Progenitor cell of endocrine pancreas (in vitro differentiated cells): ENCODE data around the gene FANCC. TPM values are rescaled to one million over a fixed set of nuclear protein-coding genes. Genes with fewer than 3 reads are reported as not detected.

Experiments used
- DNase-seq: peaks from one replicate; pipeline ENCODE4 v3.0.0; 2021; ENCODE audit warnings: low spot score; ENCODE audit not compliant: unreplicated experiment
- H3K27ac Mint-ChIP-seq: 2 replicates; pipeline ENCODE4 v1.8.0; 2021; ENCODE audit warnings: mild to moderate bottlenecking, moderate library complexity, mixed read lengths
- H3K27me3 Mint-ChIP-seq: 2 replicates; pipeline ENCODE4 v1.8.0; 2021; ENCODE audit warnings: mixed read lengths
- H3K36me3 Mint-ChIP-seq: 2 replicates; pipeline ENCODE4 v1.8.0; 2022; ENCODE audit warnings: mixed read lengths; ENCODE audit not compliant: insufficient read depth
- H3K4me1 Mint-ChIP-seq: 2 replicates; pipeline ENCODE4 v1.8.0; 2021; ENCODE audit warnings: low read depth, mixed read lengths
- H3K4me3 Mint-ChIP-seq: 2 replicates; pipeline ENCODE4 v1.8.0; 2021; ENCODE audit warnings: low read depth, mild to moderate bottlenecking, moderate library complexity, mixed read lengths
- H3K9me3 Mint-ChIP-seq: 2 replicates; pipeline ENCODE4 v1.8.0; 2021; ENCODE audit warnings: low read depth, mixed read lengths
- total RNA-seq: library from RNA; stranded (reverse); gene quantifications from 2 replicates; pipeline ENCODE4 v1.2.1, GENCODE V29; 2021
- TF ChIP-seq, protein P1 (sequence below): fragments of 200-600 bp; sonication (generic); IDR thresholded peaks from one replicate; pipeline ENCODE4 v1.5.0; 2021; ENCODE audit warnings: antibody characterized with exemption, mild to moderate bottlenecking; ENCODE audit not compliant: unreplicated experiment

Gene FANCC
- total RNA-seq, 1 donor from 2014 or later = 28.9 TPM

DNA sequence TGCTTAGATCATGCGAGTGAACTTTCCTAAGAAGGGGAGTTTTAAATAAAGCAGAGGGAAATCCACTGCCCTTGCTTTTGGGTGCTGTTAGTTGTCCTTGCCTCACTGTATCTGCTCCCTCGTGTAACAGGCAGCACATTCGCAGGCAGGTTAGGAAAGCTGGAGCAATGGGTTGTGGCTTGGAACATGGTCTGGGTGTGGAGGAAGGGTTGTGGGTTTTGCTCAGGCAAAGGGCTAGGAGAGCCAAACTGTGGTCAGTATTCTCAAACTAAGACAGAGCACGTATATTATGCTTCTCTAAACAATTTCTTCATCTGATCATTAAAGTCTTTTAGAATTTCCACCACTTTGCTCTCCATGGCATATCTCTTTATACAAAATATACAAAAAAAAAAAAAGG is 135.7 kb downstream of the FANCC start:
- Mint-ChIP-seq H3K27me3 (no peaks in the 10 kb centered on the region), H3K4me3 (no peak overlapping the region), H3K9me3 (no peaks in the 10 kb centered on the region), H3K36me3 (peaks cover 6% of the 10 kb centered on the region), H3K27ac (no peak overlapping the region), H3K4me1 (peaks cover 4% of the 10 kb centered on the region)
- TF ChIP-seq, protein P1, sequence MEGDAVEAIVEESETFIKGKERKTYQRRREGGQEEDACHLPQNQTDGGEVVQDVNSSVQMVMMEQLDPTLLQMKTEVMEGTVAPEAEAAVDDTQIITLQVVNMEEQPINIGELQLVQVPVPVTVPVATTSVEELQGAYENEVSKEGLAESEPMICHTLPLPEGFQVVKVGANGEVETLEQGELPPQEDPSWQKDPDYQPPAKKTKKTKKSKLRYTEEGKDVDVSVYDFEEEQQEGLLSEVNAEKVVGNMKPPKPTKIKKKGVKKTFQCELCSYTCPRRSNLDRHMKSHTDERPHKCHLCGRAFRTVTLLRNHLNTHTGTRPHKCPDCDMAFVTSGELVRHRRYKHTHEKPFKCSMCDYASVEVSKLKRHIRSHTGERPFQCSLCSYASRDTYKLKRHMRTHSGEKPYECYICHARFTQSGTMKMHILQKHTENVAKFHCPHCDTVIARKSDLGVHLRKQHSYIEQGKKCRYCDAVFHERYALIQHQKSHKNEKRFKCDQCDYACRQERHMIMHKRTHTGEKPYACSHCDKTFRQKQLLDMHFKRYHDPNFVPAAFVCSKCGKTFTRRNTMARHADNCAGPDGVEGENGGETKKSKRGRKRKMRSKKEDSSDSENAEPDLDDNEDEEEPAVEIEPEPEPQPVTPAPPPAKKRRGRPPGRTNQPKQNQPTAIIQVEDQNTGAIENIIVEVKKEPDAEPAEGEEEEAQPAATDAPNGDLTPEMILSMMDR = no peak
- no peak for DNase-seq

DNA sequence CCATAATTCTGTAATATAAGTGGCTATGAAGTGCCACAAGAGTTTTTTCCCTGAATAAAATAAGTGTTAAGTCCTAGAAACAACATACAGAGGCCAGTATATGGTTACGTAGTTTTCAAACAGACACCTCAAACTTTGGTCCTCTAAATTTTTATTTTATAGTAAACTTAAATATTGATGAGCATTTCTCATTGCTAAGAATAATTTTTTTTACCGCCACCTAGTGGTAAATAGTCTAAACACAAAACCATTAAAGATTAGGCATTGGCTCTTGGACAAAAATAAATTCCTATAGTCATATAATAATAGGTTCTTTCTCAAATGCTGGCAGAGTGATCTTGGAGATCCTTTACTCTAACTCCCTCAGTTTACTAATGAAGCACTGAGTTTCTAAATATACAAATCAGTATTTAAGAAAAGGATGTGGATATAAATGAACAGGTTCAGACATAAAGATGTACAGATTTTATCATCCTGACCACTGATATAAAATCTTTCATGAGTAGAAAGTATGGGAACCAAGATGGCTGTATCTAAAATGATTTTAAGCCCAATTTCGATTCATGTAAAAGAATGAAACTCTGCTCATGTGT is 136.2 kb downstream of the FANCC start:
- no peak for DNase-seq
- Mint-ChIP-seq H3K27ac (no peak overlapping the region), H3K36me3 (peaks cover 6% of the 10 kb centered on the region), H3K27me3 (no peaks in the 10 kb centered on the region), H3K9me3 (no peaks in the 10 kb centered on the region), H3K4me1 (peaks cover 4% of the 10 kb centered on the region), H3K4me3 (no peak overlapping the region)
- TF ChIP-seq, protein P1 = peak; percentile 62

GRCh38 chr9:95177617-95178016 is 139.9 kb downstream of the FANCC start:
- no peak for DNase-seq
- Mint-ChIP-seq H3K9me3 (no peaks in the 10 kb centered on the region), H3K4me1 (no peaks in the 10 kb centered on the region), H3K36me3 (peaks cover under 1% of the 10 kb centered on the region), H3K4me3 (no peak overlapping the region), H3K27ac (no peak overlapping the region), H3K27me3 (no peaks in the 10 kb centered on the region)
- TF ChIP-seq, protein P1 = no peak

DNA sequence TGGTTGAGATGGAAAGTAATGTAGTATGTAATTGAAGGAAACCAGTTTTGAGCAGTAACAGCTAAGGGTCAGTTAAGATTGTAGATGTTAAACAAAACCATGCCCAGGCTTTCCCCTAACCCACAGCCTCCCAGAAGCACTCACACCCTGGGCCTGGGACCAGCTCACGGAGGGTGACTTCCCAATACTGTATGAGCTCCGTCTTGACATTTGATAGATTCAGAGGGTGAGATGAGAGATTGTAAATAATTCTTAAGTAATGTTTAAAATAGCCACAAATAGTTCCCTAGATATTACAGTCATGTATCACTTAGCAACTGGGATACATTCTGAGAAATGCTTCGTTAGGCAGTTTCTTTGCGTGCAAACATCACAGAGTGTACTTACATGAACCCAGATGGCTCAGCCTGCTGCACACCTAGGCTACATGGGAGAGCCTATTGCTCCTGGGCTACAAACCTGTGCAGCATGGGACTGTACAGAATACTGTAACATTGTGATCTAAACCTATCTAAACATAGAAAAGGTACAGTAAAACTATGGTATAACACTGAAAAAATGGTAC is 140.7 kb downstream of the FANCC start:
- DNase-seq = no peak
- H3K4me3 Mint-ChIP-seq = no peak overlapping the region
- H3K4me1 Mint-ChIP-seq = no peaks in the 10 kb centered on the region
- H3K27me3 Mint-ChIP-seq = no peaks in the 10 kb centered on the region
- TF ChIP-seq, protein P1 = no peak
- H3K9me3 Mint-ChIP-seq = no peaks in the 10 kb centered on the region
- no peak overlapping the region for H3K27ac Mint-ChIP-seq
- H3K36me3 Mint-ChIP-seq = no peaks in the 10 kb centered on the region

DNA sequence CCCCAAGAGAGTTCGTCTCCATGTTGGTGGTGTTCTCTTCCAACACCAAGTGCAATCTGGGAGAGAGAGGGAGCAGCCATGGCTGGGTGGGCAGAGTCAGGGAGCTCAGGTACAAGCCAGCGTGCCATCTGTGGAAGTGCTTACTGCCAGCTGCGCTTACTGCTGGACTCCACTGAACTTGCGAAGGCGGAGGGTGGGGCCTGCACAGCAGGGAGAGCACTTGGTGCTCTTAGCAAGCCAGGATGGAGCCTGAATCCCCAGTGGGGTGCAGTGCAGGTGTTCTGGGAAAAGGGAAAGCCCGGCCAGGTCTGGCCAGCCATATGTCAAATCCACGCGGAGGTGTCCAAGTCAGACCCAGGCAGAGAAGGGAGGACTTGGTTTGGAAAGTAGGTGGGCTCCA is 142.0 kb downstream of the FANCC start:
- Mint-ChIP-seq H3K4me1 (peaks cover 4% of the 10 kb centered on the region), H3K36me3 (no peaks in the 10 kb centered on the region)

More for the DNA sequence above, 142.0 kb downstream of the FANCC start:
- no peak overlapping the region for H3K27ac Mint-ChIP-seq
- no peak for DNase-seq
- H3K27me3 Mint-ChIP-seq = no peaks in the 10 kb centered on the region
- H3K9me3 Mint-ChIP-seq = no peaks in the 10 kb centered on the region
- no peak overlapping the region for H3K4me3 Mint-ChIP-seq
- TF ChIP-seq, protein P1 = no peak
